PFSK-1 (cell line): ENCODE measurements around the gene DPF1. TPM values are rescaled to one million over a fixed set of nuclear protein-coding genes. Genes with fewer than 3 reads are reported as not detected.

Source experiments
- FOXP2 ChIP-seq: optimal IDR thresholded peaks from 2 replicates; pipeline ENCODE3; 2011; ENCODE audit warnings: borderline replicate concordance, control low read depth, inconsistent platforms; ENCODE audit not compliant: insufficient read depth; ENCODE audit errors: extremely low read length, extremely low read depth
- POLR2AphosphoS5 ChIP-seq: IDR thresholded peaks from 2 replicates; pipeline ENCODE4 v1.6.1; 2012; ENCODE audit warnings: low read depth, mild to moderate bottlenecking, control low read depth, low read length, moderate library complexity
- REST ChIP-seq, 2 experiments: IDR thresholded peaks; 2 replicates each; pipeline versions ENCODE4 v1.6.1 to v1.8.0; 2011 to 2012; ENCODE audit warnings: low read depth in 2 of 2, low read length in 2 of 2, control low read depth in 1 of 2, inconsistent platforms in 1 of 2, mild to moderate bottlenecking in 1 of 2, moderate library complexity in 1 of 2; ENCODE audit not compliant: insufficient read depth in 1 of 2
- SIN3A ChIP-seq: IDR thresholded peaks from 2 replicates; pipeline ENCODE4 v1.6.1; 2012; ENCODE audit warnings: mild to moderate bottlenecking, low read length, moderate library complexity, borderline replicate concordance; ENCODE audit not compliant: insufficient read depth
- TAF1 ChIP-seq: IDR thresholded peaks from 2 replicates; pipeline ENCODE4 v1.6.1; 2012; ENCODE audit warnings: low read length, control low read depth, borderline replicate concordance; ENCODE audit not compliant: insufficient read depth
- polyA plus RNA-seq: library from polyadenylated mRNA; unstranded; fragments of >200 nt; gene quantifications from one replicate; pipeline ENCODE4 v1.2.1, GENCODE V29; 2012; ENCODE audit warnings: low read depth, missing spikeins; ENCODE audit not compliant: insufficient read length

DPF1 gene
- 1.3 TPM for polyA plus RNA-seq

GRCh38 chr19:38224014-38224862, at the start of gene DPF1:
DPF1 (minus strand) TSS chr19:38224222; CDS start chr19:38224142, 80 bp downstream.
- TF ChIP-seq POLR2AphosphoS5 (no peak), REST (IDR thresholded peaks at IDR 0.05; ENCODE audit: insufficient read depth in 1 of 2, low read depth in 2 of 2, low read length in 2 of 2) (no peak), SIN3A (peak; percentile 62; the same call in 1 of the 2 replicates), TAF1 (no peak), FOXP2 (peak; percentile 78)

- no peak for TF ChIP-seq SIN3A
- TF ChIP-seq POLR2AphosphoS5: no peak
- TF ChIP-seq FOXP2: no peak
- TF ChIP-seq TAF1: no peak
- no peak for TF ChIP-seq REST (IDR thresholded peaks at IDR 0.05; ENCODE audit: insufficient read depth in 1 of 2, low read depth in 2 of 2, low read length in 2 of 2)
Observed at GRCh38 chr19:38273499-38273898, 49.5 kb upstream of the DPF1 start.

GRCh38 chr19:38270587-38271167, 46.7 kb upstream of the DPF1 start:
- TF ChIP-seq SIN3A: no peak
- no peak for TF ChIP-seq REST (IDR thresholded peaks at IDR 0.05; ENCODE audit: insufficient read depth in 1 of 2, low read depth in 2 of 2, low read length in 2 of 2)
- TF ChIP-seq POLR2AphosphoS5: no peak
- no peak for TF ChIP-seq FOXP2
- no peak for TF ChIP-seq TAF1

GRCh38 chr19:38268539-38268938, 44.5 kb upstream of the DPF1 start:
- TF ChIP-seq FOXP2 (no peak), TAF1 (no peak), REST (IDR thresholded peaks at IDR 0.05; ENCODE audit: insufficient read depth in 1 of 2, low read depth in 2 of 2, low read length in 2 of 2) (no peak), SIN3A (no peak), POLR2AphosphoS5 (no peak)
